PC-3 (cell line): Measurements from ENCODE around the gene EVC. TPM values are rescaled to one million over a fixed set of nuclear protein-coding genes. Genes with fewer than 3 reads are reported as not detected.

Experiments
- ATAC-seq: fragments of 200-7000 bp; cut with Tn5 transposase; 2 replicates; pipeline ENCODE4 v1.9.1; 2020; ENCODE audit warnings: mild to moderate bottlenecking, moderate library complexity
- BruUV-seq: library from RNA; stranded (reverse); fragments of 400-500 nt; replicated peaks from 2 replicates; lab custom pipeline; 2021; lab: Mats Ljungman, UMichigan
- CTCF ChIA-PET: fragments of 300-600 bp; sonication (Branson Sonifier 250); formaldehyde crosslinking; loops from one replicate; lab custom pipeline; 2022; ENCODE audit warnings: antibody characterized with exemption; lab: Charles Lee
- POLR2A ChIA-PET: fragments of 300-600 bp; sonication (Branson Sonifier 250); formaldehyde crosslinking; loops from one replicate; lab custom pipeline; 2022; ENCODE audit warnings: antibody characterized with exemption; ENCODE audit not compliant: unreplicated experiment; lab: Charles Lee
- DNase-seq: peaks from one replicate; pipeline ENCODE4 v3.0.0-alpha.2; 2015
- H2AFZ ChIP-seq: fragments of 300-600 bp; sonication (generic); 2 replicates; pipeline ENCODE4 v1.6.0; 2016; ENCODE audit warnings: antibody characterized with exemption, low read length
- H3F3A ChIP-seq: fragments of 300-600 bp; sonication (generic); one replicate; pipeline ENCODE4 v1.6.0; 2017; ENCODE audit warnings: antibody characterized with exemption, low read length, control low read depth, mild to moderate bottlenecking; ENCODE audit not compliant: unreplicated experiment
- H3K27ac ChIP-seq: fragments of 300-600 bp; sonication (generic); 2 replicates; pipeline ENCODE4 v1.5.1; 2016; ENCODE audit warnings: mild to moderate bottlenecking, low read length
- H3K27me3 ChIP-seq: fragments of 300-600 bp; sonication (generic); 2 replicates; pipeline ENCODE4 v1.6.1; 2016; ENCODE audit warnings: low read length, mixed read lengths
- H3K36me3 ChIP-seq: fragments of 300-600 bp; sonication (generic); 2 replicates; pipeline ENCODE4 v1.6.1; 2016; ENCODE audit warnings: low read depth, mixed run types, low read length, mixed read lengths
- H3K4me1 ChIP-seq: fragments of 300-600 bp; sonication (generic); 2 replicates; pipeline ENCODE4 v1.5.1; 2016; ENCODE audit warnings: low read length; ENCODE audit not compliant: insufficient read depth
- H3K4me2 ChIP-seq: fragments of 300-600 bp; sonication (generic); 2 replicates; pipeline ENCODE4 v1.6.0; 2016; ENCODE audit warnings: low read length
- H3K4me3 ChIP-seq: fragments of 300-600 bp; sonication (generic); 2 replicates; pipeline ENCODE4 v1.5.1; 2016; ENCODE audit warnings: mild to moderate bottlenecking, low read length, mixed read lengths
- H3K79me2 ChIP-seq: fragments of 300-600 bp; sonication (generic); 2 replicates; pipeline ENCODE4 v1.6.1; 2017; ENCODE audit warnings: low read length, mixed read lengths
- H3K9ac ChIP-seq: fragments of 300-600 bp; sonication (generic); 2 replicates; pipeline ENCODE4 v1.6.0; 2016; ENCODE audit warnings: mild to moderate bottlenecking, low read length
- H3K9me2 ChIP-seq: fragments of 300-600 bp; sonication (generic); replicated peaks from 2 replicates; pipeline ENCODE4 v1.6.1; 2016; ENCODE audit warnings: mixed run types, low read length, mixed read lengths
- H3K9me3 ChIP-seq: fragments of 300-600 bp; sonication (generic); 2 replicates; pipeline ENCODE4 v1.6.1; 2016; ENCODE audit warnings: low read length, mixed read lengths
- H4K20me1 ChIP-seq: fragments of 300-600 bp; sonication (generic); 2 replicates; pipeline ENCODE4 v1.6.1; 2016; ENCODE audit warnings: low read length, mixed read lengths
- CTCF ChIP-seq: fragments of 300-600 bp; sonication (generic); conservative IDR thresholded peaks from 2 replicates; pipeline ENCODE4 v1.5.1; 2017; ENCODE audit warnings: antibody characterized with exemption, low read depth, mild to moderate bottlenecking, low read length
- EZH2 ChIP-seq: fragments of 300-600 bp; sonication (generic); IDR thresholded peaks from one replicate; pipeline ENCODE4 v1.6.1; 2017; ENCODE audit warnings: antibody characterized with exemption, mild to moderate bottlenecking, low read length; ENCODE audit not compliant: unreplicated experiment
- EZH2phosphoT487 ChIP-seq: fragments of 300-600 bp; sonication (generic); IDR thresholded peaks from 2 replicates; pipeline ENCODE4 v1.6.1; 2018; ENCODE audit warnings: mild to moderate bottlenecking, antibody characterized with exemption, low read length, borderline replicate concordance
- intact Hi-C: fragments of 100-400 bp; cut with micrococcal nuclease; formaldehyde crosslinking; loops from 2 replicates; pipeline ENCODE4 v1.9.0; 2023
- total RNA-seq: library from RNA; depleted of rRNA; stranded (reverse); fragments of >200 nt; gene quantifications from 2 replicates; pipeline ENCODE4 v1.2.3, GENCODE V29; 2014

EVC gene
- total RNA-seq, 1 experiment from 2014 or later, result 22.7 TPM

GRCh38 chr4:5790546-5790857 lies 79.5 kb downstream of the EVC start:
- intact Hi-C loops, result loop anchor here (2.0 to 10.0 kb wide), 2 partner anchors 154 to 416 kb away; no protein-coding TSS in a partner anchor

DNA sequence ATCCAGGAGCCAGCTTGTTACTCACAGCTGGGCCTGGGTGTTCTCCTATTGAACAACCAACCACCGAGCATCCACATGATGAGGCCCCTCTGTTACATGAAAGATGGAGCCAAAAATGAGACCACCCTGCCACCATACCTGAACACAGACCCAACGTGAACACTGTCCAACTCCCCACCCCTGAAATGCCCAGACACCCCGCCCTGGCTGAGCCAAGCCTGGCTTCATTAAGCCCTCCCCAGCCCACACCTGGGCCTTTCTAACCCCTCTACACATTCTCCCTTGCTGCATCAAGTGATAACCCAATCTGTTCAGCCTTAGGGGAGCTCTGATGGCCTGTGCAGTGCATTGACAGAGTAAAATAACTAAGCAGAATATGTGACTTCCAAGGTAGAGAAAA lies 80.7 kb downstream of the EVC start:
- H3K27me3 ChIP-seq, result no peaks in the 10 kb centered on the region
- H3K4me3 ChIP-seq, result no peak overlapping the region
- ATAC-seq, result no peak
- H3K9ac ChIP-seq, result no peak overlapping the region
- ChIA-PET POLR2A (no interaction called here), CTCF (no interaction called here)
- H3K4me1 ChIP-seq, result no peaks in the 10 kb centered on the region
- no peak overlapping the region for H3K4me2 ChIP-seq
- no peak for DNase-seq
- no peak overlapping the region for H2AFZ ChIP-seq
- intact Hi-C loops, result loop anchor here (2.0 to 10.0 kb wide), 2 partner anchors 155 to 417 kb away; no protein-coding TSS in a partner anchor
- H3F3A ChIP-seq, result no peaks in the 10 kb centered on the region
- H3K9me2 ChIP-seq, result no peaks in the 10 kb centered on the region
- no peaks in the 10 kb centered on the region for H3K9me3 ChIP-seq
- BruUV-seq, result no TSS peak
- H3K27ac ChIP-seq, result no peak overlapping the region
- no peaks in the 10 kb centered on the region for H4K20me1 ChIP-seq
- no peaks in the 10 kb centered on the region for H3K79me2 ChIP-seq
- no peak for TF ChIP-seq EZH2
- TF ChIP-seq CTCF, result no peak
- TF ChIP-seq EZH2phosphoT487, result no peak
- peaks cover 18% of the 10 kb centered on the region for H3K36me3 ChIP-seq

More at GRCh38 chr4:5790546-5790857, 79.5 kb downstream of the EVC start:
- Histone ChIP-seq H3K4me3 (no peak overlapping the region), H3K4me1 (peaks cover 6% of the 10 kb centered on the region), H3K27me3 (no peaks in the 10 kb centered on the region), H2AFZ (no peak overlapping the region), H3K79me2 (no peaks in the 10 kb centered on the region), H3F3A (peaks cover 5% of the 10 kb centered on the region), H3K4me2 (no peak overlapping the region), H3K9me2 (no peaks in the 10 kb centered on the region), H3K27ac (no peak overlapping the region), H4K20me1 (no peaks in the 10 kb centered on the region), H3K9ac (no peak overlapping the region), H3K36me3 (peaks cover 18% of the 10 kb centered on the region), H3K9me3 (no peaks in the 10 kb centered on the region)
- no TSS peak for BruUV-seq
- DNase-seq (no peak), ATAC-seq (no peak)
- ChIA-PET POLR2A (interaction anchor here (0.6 kb wide), 1 partner anchor 104 kb away, joined by 3 read pairs; no protein-coding TSS in a partner anchor), CTCF (no interaction called here)
- TF ChIP-seq CTCF, result 0 out of 2 replicates have a peak, but pooled peaks have one; percentile 7
- TF ChIP-seq EZH2phosphoT487, result no peak
- TF ChIP-seq EZH2, result no peak

DNA sequence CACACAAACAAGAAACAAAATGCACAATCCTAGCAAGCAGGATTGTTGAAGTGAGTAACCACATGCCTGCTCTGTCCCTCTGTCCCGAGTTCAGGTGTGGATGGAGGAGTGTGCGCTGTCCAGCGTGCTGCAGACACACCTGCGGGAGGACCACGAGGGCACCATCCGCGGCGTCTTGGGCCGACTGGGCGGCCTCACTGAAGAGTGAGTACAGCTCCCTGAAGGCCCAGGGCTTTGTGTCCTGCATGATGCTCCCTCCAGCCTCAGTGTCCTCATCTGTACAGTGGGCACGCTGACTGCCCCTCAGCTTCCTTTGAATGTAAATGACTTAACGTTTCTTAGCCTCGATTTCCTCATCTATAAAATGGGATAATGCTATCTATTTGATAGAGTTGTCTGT lies 82.5 kb downstream of the EVC start:
- Histone ChIP-seq H3K9ac (no peak overlapping the region), H3F3A (no peaks in the 10 kb centered on the region), H3K27me3 (no peaks in the 10 kb centered on the region), H3K4me2 (no peak overlapping the region), H2AFZ (no peak overlapping the region), H3K27ac (no peak overlapping the region), H3K9me2 (no peaks in the 10 kb centered on the region), H4K20me1 (no peaks in the 10 kb centered on the region), H3K9me3 (no peaks in the 10 kb centered on the region), H3K4me3 (no peak overlapping the region), H3K36me3 (0 out of 2 replicates have a peak, but pooled peaks cover 4% of the 10 kb centered on the region), H3K4me1 (no peaks in the 10 kb centered on the region), H3K79me2 (no peaks in the 10 kb centered on the region)
- intact Hi-C loops, result loop anchor here (10.0 kb wide), 1 partner anchor 419 kb away; no protein-coding TSS in a partner anchor
- ATAC-seq (no peak), DNase-seq (no peak)
- BruUV-seq, result no TSS peak
- POLR2A ChIA-PET, result no interaction called here
- TF ChIP-seq EZH2phosphoT487, result no peak
- CTCF ChIA-PET, result no interaction called here
